ENCODE measurements around the gene NPDC1.

NPDC1 gene

DNA sequence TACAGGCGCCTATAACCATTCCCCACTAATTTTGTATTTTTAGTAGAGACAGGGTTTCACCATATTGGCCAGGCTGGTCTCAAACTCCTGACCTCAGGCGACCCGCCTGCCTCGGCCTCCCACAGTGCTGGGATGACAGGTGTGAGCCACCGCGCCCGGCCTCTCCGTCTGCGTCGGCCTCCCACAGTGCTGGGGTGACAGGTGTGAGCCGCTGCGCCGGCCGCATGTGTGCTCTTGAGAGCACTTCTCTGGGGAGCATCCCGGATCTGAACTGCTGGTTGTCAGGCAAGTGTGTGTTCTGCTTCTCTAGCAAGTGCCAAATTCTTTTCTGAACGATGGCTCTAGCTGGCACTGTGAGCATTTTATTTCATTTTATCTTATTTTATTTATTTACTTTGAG, 11.6 kb upstream of the NPDC1 start:
- DNase-seq (ENCODE audit: insufficient read length, low spot score) = no peak
- no peak for FAIRE-seq
- TF ChIP-seq POLR2AphosphoS5 (IDR thresholded peaks at IDR 0.05; ENCODE audit: low read depth, low read length) (no peak), POU2F2 (IDR thresholded peaks at IDR 0.05; ENCODE audit: low read depth, low read length) (no peak), POLR2A (IDR thresholded peaks at IDR 0.05; ENCODE audit: low read depth, low read length) (no peak), SPI1 (IDR thresholded peaks at IDR 0.05; ENCODE audit: low read depth, low read length) (no peak), TAF1 (IDR thresholded peaks at IDR 0.05; ENCODE audit: low read depth, low read length) (no peak)

DNA sequence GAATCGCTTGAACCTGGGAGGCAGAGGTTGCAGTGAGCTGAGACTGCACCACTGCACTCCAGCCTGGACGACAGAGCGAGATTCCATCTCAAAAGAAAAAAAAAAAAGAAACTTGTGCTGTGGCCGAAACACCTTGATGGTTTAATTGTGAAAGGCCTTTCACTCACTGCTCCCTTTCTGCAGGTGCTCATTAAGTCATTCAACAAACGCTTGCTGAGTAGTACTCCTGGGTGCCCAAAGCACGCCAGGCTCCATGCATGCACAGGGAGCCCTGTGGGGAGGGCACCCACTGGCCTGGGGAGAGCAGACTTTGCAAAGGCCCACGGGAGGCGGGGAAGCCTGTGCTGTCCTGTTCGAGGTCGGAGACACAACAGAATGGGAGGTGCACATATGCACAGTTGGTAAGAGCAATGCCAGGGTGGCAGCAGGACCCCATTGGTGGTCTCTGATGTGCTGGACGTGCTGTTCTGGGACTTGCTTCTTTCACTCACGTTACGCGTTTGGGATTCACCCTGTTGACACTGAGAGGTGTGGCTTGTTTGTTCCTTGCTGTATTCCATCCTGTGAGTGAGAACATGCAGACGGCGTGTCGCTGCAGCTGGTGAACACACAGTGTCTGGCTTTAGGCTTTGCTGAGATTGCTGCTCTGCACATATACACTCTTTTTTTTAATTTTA, 10.9 kb upstream of the NPDC1 start:
- FAIRE-seq = no peak
- TF ChIP-seq PAX5 (IDR thresholded peaks at IDR 0.05; ENCODE audit: insufficient read depth, low read length, severe bottlenecking) = no peak
- no peak for TF ChIP-seq POU2F2 (IDR thresholded peaks at IDR 0.05; ENCODE audit: low read depth, low read length)
- no peak for TF ChIP-seq POLR2AphosphoS5 (IDR thresholded peaks at IDR 0.05; ENCODE audit: low read depth, low read length)
- TF ChIP-seq SPI1 (IDR thresholded peaks at IDR 0.05; ENCODE audit: low read depth, low read length) = no peak
- no peak for TF ChIP-seq TAF1 (IDR thresholded peaks at IDR 0.05; ENCODE audit: low read depth, low read length)
- TF ChIP-seq POLR2A (IDR thresholded peaks at IDR 0.05; ENCODE audit: low read depth, low read length) = no peak

DNA sequence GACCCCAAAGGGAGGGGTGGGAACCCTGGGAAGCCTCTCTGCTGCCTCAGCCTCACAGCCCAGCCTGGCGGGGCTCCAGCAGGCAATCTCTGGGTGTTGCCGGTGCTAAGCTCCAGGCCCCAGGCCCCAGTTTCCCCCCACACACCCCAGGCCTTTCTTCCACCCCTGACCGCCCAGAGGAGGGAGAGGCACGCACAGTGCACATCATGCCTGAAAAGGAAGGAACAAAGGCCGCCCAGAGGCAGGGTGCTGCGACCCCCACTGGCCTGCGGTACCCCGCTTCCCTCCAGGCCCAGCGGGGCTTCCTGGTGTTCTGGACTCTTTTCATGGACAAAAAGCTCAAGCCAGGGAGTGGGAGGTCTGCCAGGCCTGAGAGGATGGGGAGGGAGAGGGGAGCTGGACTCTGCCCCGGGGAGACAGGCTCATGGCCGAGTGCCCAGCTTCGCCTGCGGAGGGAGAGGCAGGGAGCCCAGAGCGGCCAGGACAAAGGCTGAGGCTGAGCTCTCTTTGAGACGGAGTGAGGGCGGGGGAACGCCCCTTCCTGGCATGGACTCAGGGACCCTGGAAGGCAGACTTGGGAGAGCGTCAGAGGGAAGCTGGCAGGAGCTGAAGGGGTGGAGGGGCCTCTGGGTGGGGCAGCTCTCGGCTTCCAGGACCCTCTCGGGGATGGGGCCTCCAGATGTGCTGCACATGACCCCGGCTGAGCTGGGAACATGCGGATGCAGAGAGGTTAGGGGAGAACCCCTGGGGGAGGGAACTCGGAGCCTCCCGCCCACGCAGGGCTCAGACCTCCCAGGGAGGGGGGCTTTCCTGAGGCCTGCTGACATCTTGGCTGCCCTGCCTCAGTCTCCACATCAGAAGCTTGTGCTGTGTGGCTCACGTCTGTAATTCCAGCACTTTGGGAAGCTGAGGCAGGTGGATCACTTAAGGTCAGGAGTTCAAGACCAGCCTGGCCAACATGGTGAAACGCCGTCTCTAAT, 9.7 kb upstream of the NPDC1 start:
- FAIRE-seq (no peak), DNase-seq (ENCODE audit: insufficient read length, low spot score) (no peak)
- TF ChIP-seq POU2F2 (IDR thresholded peaks at IDR 0.05; ENCODE audit: low read depth, low read length) = no peak
- no peak for TF ChIP-seq POLR2AphosphoS5 (IDR thresholded peaks at IDR 0.05; ENCODE audit: low read depth, low read length)
- TF ChIP-seq PAX5 (IDR thresholded peaks at IDR 0.05; ENCODE audit: insufficient read depth, low read length, severe bottlenecking) = no peak

More for the DNA sequence above, 10.9 kb upstream of the NPDC1 start:
- no peak for DNase-seq (ENCODE audit: insufficient read length, low spot score)

DNA sequence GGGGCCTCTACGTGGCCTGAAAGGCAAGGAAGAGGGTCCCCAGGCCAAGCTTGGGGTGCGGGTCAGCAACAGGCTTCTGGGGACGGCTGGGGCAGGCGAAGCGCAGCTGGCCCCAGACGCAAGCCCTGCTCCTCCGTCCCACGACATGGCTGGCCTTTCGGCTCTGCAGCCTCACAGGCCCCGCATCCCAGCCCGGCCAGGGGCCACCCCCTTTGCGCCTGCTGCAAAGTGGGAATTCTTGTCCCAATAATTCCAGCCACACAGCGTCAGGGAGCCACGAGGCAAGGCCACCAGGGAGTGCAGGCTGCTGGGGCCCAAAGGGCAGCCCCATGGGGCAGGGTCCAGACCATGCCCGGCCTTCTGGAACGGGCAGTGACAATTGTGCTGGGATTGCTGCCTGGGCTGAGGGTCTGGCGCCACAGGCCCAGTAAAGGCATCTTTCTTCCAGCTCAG, 9.0 kb upstream of the NPDC1 start:
- FAIRE-seq = no peak
- DNase-seq (ENCODE audit: insufficient read length, low spot score) = no peak
- TF ChIP-seq POU2F2 (IDR thresholded peaks at IDR 0.05; ENCODE audit: low read depth, low read length) (no peak), POLR2AphosphoS5 (IDR thresholded peaks at IDR 0.05; ENCODE audit: low read depth, low read length) (no peak), PAX5 (IDR thresholded peaks at IDR 0.05; ENCODE audit: insufficient read depth, low read length, severe bottlenecking) (no peak), POLR2A (IDR thresholded peaks at IDR 0.05; ENCODE audit: low read depth, low read length) (no peak), TAF1 (IDR thresholded peaks at IDR 0.05; ENCODE audit: low read depth, low read length) (no peak), SPI1 (IDR thresholded peaks at IDR 0.05; ENCODE audit: low read depth, low read length) (no peak)

DNA sequence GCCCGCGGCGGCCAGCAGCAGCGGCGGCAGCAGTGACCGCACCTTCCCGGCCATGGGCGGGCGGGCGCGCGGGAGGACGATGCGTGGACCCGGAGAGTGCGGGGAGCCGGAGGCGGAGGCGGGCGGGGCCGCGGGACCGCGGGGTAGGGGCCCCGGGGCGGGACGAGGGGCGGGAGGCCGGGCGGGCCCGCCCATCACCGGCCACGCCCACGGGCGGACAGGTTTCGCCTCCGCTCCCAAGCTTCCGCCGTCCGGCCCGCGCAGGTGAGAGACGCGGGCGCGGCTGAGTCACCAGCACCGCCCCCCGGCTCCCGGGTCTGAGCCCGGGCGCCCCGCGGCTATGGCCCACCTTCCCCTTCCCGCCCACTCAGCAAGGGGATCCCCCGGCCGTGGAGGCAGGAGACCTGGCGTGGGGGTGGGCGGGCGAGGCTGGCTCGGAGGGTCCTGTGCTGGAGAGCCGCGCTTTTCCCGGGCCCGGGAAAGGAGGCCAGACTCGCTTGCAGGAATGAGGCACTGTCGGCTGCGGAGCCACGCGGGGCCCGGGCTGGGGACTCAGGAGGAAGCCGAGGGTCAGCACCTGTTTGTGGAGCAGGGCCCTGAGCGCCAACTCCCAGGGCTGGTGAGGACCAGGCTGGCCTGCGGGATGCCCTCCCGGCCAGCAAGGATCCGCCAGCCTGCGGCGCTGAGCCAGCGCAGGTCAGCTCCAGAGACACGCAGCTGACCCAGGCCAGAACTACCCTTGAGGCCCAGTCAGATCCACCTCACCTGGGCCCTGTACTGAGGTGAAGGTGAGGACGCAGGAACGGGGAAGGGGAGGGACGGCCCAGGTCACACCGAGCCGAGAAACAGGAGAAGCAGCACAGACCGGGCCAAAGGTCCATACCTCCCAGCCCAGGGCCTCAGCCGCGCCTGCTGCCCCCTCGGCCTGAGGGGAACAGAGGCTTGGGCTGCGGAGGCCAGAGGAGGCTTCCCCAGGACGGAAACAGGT, 8.3 kb upstream of the NPDC1 start, which contains the start of gene ENTPD2:
Gene ENTPD2 (minus strand): TSS at position 118 of the 988 bp plus-strand sequence. CDS start 64 bp downstream, at position 54.
- DNase-seq (ENCODE audit: insufficient read length, low spot score) (no peak), FAIRE-seq (no peak)
- TF ChIP-seq TAF1 (IDR thresholded peaks at IDR 0.05; ENCODE audit: low read depth, low read length) (no peak), PAX5 (IDR thresholded peaks at IDR 0.05; ENCODE audit: insufficient read depth, low read length, severe bottlenecking) (no peak), POLR2AphosphoS5 (IDR thresholded peaks at IDR 0.05; ENCODE audit: low read depth, low read length) (no peak), SPI1 (IDR thresholded peaks at IDR 0.05; ENCODE audit: low read depth, low read length) (no peak), POLR2A (IDR thresholded peaks at IDR 0.05; ENCODE audit: low read depth, low read length) (no peak), POU2F2 (IDR thresholded peaks at IDR 0.05; ENCODE audit: low read depth, low read length) (no peak)

DNA sequence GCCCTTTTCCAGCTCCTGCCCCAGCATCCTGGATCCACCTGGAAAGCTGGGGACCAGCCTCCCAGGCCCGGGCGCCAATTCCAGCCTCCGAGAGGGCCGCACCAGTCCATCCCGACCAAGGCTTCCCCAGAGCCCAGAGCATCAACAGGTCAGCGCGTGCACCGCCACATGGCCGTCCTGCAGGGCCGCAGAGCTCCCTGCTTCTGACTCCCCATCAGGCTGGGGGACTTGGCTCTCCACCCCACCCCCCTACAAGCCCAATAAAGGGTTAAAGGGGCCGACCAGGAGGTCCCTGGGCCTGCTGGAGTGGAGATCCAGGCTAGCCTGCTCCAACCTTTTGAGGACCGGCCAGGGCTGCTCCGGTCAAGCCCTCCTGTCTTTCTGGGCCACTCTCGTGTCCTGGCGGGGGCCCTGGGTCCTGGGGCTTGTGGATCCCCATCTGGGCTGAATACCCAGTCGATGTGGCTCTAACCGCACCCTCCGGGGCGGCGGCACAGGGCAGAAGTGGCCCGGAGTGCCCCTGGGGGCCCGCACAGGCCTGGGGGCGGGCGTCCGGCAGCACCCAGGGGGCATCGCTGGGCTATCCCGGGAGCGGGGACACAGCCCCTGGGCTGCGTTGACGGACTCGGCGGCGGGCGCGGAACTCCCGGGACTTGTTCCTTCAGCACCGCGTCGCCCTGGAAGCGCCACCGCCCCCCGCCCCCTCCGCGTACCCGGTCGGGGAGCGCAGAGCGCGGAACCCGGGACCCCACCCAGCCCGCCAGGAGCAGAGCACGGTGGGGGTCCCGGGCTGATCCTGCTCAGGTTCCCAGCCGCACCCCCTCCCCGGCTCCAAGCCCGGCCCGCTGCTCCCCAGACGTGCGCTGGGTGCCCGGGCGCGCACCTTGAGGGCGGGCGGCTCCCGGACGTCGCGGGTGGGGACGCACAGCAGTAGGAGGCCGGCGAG, 7.3 kb upstream of the NPDC1 start:
- no peak for DNase-seq (ENCODE audit: insufficient read length, low spot score)

DNA sequence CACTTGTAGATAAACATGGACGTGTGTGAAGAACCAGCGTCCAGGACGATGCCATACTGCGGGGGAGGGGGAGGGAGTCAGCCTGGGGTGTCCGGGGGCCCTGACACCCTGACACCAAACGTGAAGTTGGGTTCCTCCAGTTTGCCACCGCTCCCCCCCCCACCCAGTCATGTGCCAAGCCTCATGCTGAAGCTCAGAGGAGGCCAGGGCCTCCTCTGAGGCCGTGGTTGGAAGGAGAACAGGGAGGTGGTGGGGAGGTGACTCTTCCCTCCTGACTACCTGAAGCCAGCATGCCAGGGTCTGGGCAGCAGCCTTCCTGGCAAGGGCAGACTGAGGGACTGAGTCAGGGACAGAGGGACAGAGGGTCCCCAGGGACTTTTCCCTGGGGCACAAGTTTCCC, 6.3 kb upstream of the NPDC1 start:
- no peak for DNase-seq (ENCODE audit: insufficient read length, low spot score)
- TF ChIP-seq PAX5 (IDR thresholded peaks at IDR 0.05; ENCODE audit: insufficient read depth, low read length, severe bottlenecking) (no peak), TAF1 (IDR thresholded peaks at IDR 0.05; ENCODE audit: low read depth, low read length) (no peak), SPI1 (IDR thresholded peaks at IDR 0.05; ENCODE audit: low read depth, low read length) (no peak), POLR2AphosphoS5 (IDR thresholded peaks at IDR 0.05; ENCODE audit: low read depth, low read length) (no peak), POLR2A (IDR thresholded peaks at IDR 0.05; ENCODE audit: low read depth, low read length) (no peak), POU2F2 (IDR thresholded peaks at IDR 0.05; ENCODE audit: low read depth, low read length) (no peak)
- no peak for FAIRE-seq

More for the DNA sequence above, 7.3 kb upstream of the NPDC1 start:
- TF ChIP-seq SPI1 (IDR thresholded peaks at IDR 0.05; ENCODE audit: low read depth, low read length) = no peak
- TF ChIP-seq PAX5 (IDR thresholded peaks at IDR 0.05; ENCODE audit: insufficient read depth, low read length, severe bottlenecking) = no peak
- no peak for TF ChIP-seq TAF1 (IDR thresholded peaks at IDR 0.05; ENCODE audit: low read depth, low read length)
- no peak for TF ChIP-seq POLR2A (IDR thresholded peaks at IDR 0.05; ENCODE audit: low read depth, low read length)
- no peak for TF ChIP-seq POU2F2 (IDR thresholded peaks at IDR 0.05; ENCODE audit: low read depth, low read length)
- no peak for TF ChIP-seq POLR2AphosphoS5 (IDR thresholded peaks at IDR 0.05; ENCODE audit: low read depth, low read length)
- no peak for FAIRE-seq
